IPS-20b (cell line): Measurements from ENCODE around the gene BIN1.

Source experiments
- H3K27ac ChIP-seq: one replicate; pipeline ENCODE4 v1.5.1; 2013; ENCODE audit warnings: low read length
- H3K27me3 ChIP-seq: 2 replicates; pipeline ENCODE4 v1.6.1; 2013; ENCODE audit warnings: mild to moderate bottlenecking, low read length, inconsistent platforms; ENCODE audit not compliant: insufficient read depth
- H3K36me3 ChIP-seq: 2 replicates; pipeline ENCODE4 v1.6.1; 2013; ENCODE audit warnings: low read depth, mild to moderate bottlenecking, inconsistent platforms, low read length, moderate library complexity; ENCODE audit not compliant: insufficient read depth
- H3K4me1 ChIP-seq: 2 replicates; pipeline ENCODE4 v1.6.1; 2013; ENCODE audit warnings: mild to moderate bottlenecking, control low read depth, inconsistent platforms, low read length, moderate library complexity; ENCODE audit not compliant: insufficient read depth
- H3K4me3 ChIP-seq: 2 replicates; pipeline ENCODE4 v1.5.1; 2013; ENCODE audit warnings: mild to moderate bottlenecking, low read length, inconsistent platforms
- H3K9ac ChIP-seq: 2 replicates; pipeline ENCODE4 v1.6.1; 2013; ENCODE audit warnings: low read depth, mild to moderate bottlenecking, inconsistent platforms, low read length, moderate library complexity
- H3K9me3 ChIP-seq: 2 replicates; pipeline ENCODE4 v1.6.1; 2013; ENCODE audit warnings: mild to moderate bottlenecking, low read depth, low read length, inconsistent platforms; ENCODE audit not compliant: insufficient read depth

BIN1 gene

GRCh38 chr2:127143841-127144782, 37.2 kb upstream of the BIN1 start:
- H3K27ac ChIP-seq, result no peak overlapping the region
- H3K4me1 ChIP-seq, result no peaks in the 10 kb centered on the region
- no peaks in the 10 kb centered on the region for H3K9me3 ChIP-seq
- H3K36me3 ChIP-seq, result no peaks in the 10 kb centered on the region
- H3K4me3 ChIP-seq, result no peak overlapping the region
- H3K27me3 ChIP-seq, result no peaks in the 10 kb centered on the region
- no peak overlapping the region for H3K9ac ChIP-seq

GRCh38 chr2:127142663-127143630, 36.0 kb upstream of the BIN1 start:
- no peak overlapping the region for H3K9ac ChIP-seq
- H3K4me3 ChIP-seq, result no peak overlapping the region
- H3K27ac ChIP-seq, result no peak overlapping the region
- no peaks in the 10 kb centered on the region for H3K36me3 ChIP-seq
- no peaks in the 10 kb centered on the region for H3K9me3 ChIP-seq
- no peaks in the 10 kb centered on the region for H3K27me3 ChIP-seq
- no peaks in the 10 kb centered on the region for H3K4me1 ChIP-seq

- Histone ChIP-seq H3K4me3 (no peak overlapping the region), H3K36me3 (no peaks in the 10 kb centered on the region), H3K27ac (no peak overlapping the region), H3K27me3 (no peaks in the 10 kb centered on the region), H3K9me3 (no peaks in the 10 kb centered on the region), H3K4me1 (no peaks in the 10 kb centered on the region), H3K9ac (no peak overlapping the region)
Observed at GRCh38 chr2:127140538-127140937, 33.6 kb upstream of the BIN1 start.

- no peaks in the 10 kb centered on the region for H3K4me1 ChIP-seq
- H3K4me3 ChIP-seq, result no peak overlapping the region
- H3K27ac ChIP-seq, result no peak overlapping the region
- no peaks in the 10 kb centered on the region for H3K36me3 ChIP-seq
- no peak overlapping the region for H3K9ac ChIP-seq
- H3K27me3 ChIP-seq, result no peaks in the 10 kb centered on the region
- no peaks in the 10 kb centered on the region for H3K9me3 ChIP-seq
Observed at GRCh38 chr2:127139766-127140165, 32.8 kb upstream of the BIN1 start.

- Histone ChIP-seq H3K9ac (no peak overlapping the region), H3K4me3 (no peak overlapping the region), H3K4me1 (no peaks in the 10 kb centered on the region), H3K9me3 (no peaks in the 10 kb centered on the region), H3K27me3 (no peaks in the 10 kb centered on the region), H3K36me3 (no peaks in the 10 kb centered on the region), H3K27ac (no peak overlapping the region)
Observed at GRCh38 chr2:127138281-127138680, 31.3 kb upstream of the BIN1 start.

- Histone ChIP-seq H3K4me3 (no peak overlapping the region), H3K27ac (no peak overlapping the region), H3K9ac (no peak overlapping the region), H3K9me3 (no peaks in the 10 kb centered on the region), H3K36me3 (no peaks in the 10 kb centered on the region), H3K4me1 (no peaks in the 10 kb centered on the region), H3K27me3 (no peaks in the 10 kb centered on the region)
Observed at GRCh38 chr2:127137741-127138140, 30.8 kb upstream of the BIN1 start.

GRCh38 chr2:127137225-127137624, 30.3 kb upstream of the BIN1 start:
- Histone ChIP-seq H3K36me3 (no peaks in the 10 kb centered on the region), H3K9ac (no peak overlapping the region), H3K27me3 (no peaks in the 10 kb centered on the region), H3K9me3 (no peaks in the 10 kb centered on the region), H3K4me1 (no peaks in the 10 kb centered on the region), H3K27ac (no peak overlapping the region), H3K4me3 (no peak overlapping the region)

- Histone ChIP-seq H3K4me3 (no peak overlapping the region), H3K36me3 (no peaks in the 10 kb centered on the region), H3K4me1 (no peaks in the 10 kb centered on the region), H3K27ac (no peak overlapping the region), H3K9me3 (no peaks in the 10 kb centered on the region), H3K9ac (no peak overlapping the region), H3K27me3 (no peaks in the 10 kb centered on the region)
Observed at GRCh38 chr2:127134833-127135830, 28.2 kb upstream of the BIN1 start.

GRCh38 chr2:127134235-127134634, 27.3 kb upstream of the BIN1 start:
- H3K4me3 ChIP-seq, result no peak overlapping the region
- no peaks in the 10 kb centered on the region for H3K4me1 ChIP-seq
- no peaks in the 10 kb centered on the region for H3K27me3 ChIP-seq
- H3K27ac ChIP-seq, result no peak overlapping the region
- H3K36me3 ChIP-seq, result no peaks in the 10 kb centered on the region
- no peaks in the 10 kb centered on the region for H3K9me3 ChIP-seq
- H3K9ac ChIP-seq, result no peak overlapping the region

- no peaks in the 10 kb centered on the region for H3K4me1 ChIP-seq
- no peak overlapping the region for H3K4me3 ChIP-seq
- H3K36me3 ChIP-seq, result no peaks in the 10 kb centered on the region
- no peak overlapping the region for H3K9ac ChIP-seq
- H3K27me3 ChIP-seq, result no peaks in the 10 kb centered on the region
- no peak overlapping the region for H3K27ac ChIP-seq
- H3K9me3 ChIP-seq, result no peaks in the 10 kb centered on the region
Observed at GRCh38 chr2:127133793-127134192, 26.8 kb upstream of the BIN1 start.

GRCh38 chr2:127130421-127130820, 23.5 kb upstream of the BIN1 start:
- no peaks in the 10 kb centered on the region for H3K27me3 ChIP-seq

More at GRCh38 chr2:127130421-127130820, 23.5 kb upstream of the BIN1 start:
- Histone ChIP-seq H3K4me3 (no peak overlapping the region), H3K36me3 (no peaks in the 10 kb centered on the region), H3K9me3 (no peaks in the 10 kb centered on the region), H3K27ac (no peak overlapping the region), H3K4me1 (peaks cover 5% of the 10 kb centered on the region; the same call in 1 of the 2 replicates), H3K9ac (no peak overlapping the region)
